RKO (cell line): ENCODE measurements around the gene PTCHD4.
"Not testable (repeated sequence)": the region's sequence is repeated elsewhere in the genome, so short reads cannot be mapped to it uniquely, and the experiment has no call there.

Experiments used
- DNase-seq: peaks from one replicate; pipeline ENCODE4 v3.0.0-alpha.2; 2016; ENCODE audit warnings: low spot score

The PTCHD4 gene

GRCh38 chr6:48111143-48111506 lies at the start of gene PTCHD4:
TSS of gene PTCHD4 (minus strand) at chr6:48111197. CDS start at chr6:48068957, 42,240 bp downstream.
- DNase-seq: no peak

- DNase-seq: no peak
Measured at GRCh38 chr6:48151142-48151541, 40.1 kb upstream of the PTCHD4 start.

DNA sequence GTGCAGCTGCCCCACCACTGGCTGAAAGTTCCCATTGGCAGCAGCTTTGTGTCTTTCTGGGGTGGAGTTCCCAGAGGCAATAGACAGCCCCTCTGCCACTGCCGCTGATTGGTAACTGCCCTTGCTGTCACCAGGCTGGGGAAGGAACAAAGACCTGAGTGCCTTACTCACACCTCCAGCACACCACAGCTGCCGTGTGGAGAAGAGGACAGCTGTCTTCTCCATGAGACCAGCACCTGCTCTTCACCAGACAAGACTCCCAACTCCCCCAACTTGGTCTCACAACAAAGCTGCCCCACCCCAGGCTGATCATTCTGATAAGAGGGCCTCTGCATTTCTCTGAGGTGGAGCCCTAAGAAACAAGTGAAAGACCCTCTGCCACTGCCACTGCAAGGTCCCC lies 39.7 kb upstream of the PTCHD4 start:
- DNase-seq: no peak

- no peak for DNase-seq
Measured at GRCh38 chr6:48147051-48147450, 36.1 kb upstream of the PTCHD4 start.

DNA sequence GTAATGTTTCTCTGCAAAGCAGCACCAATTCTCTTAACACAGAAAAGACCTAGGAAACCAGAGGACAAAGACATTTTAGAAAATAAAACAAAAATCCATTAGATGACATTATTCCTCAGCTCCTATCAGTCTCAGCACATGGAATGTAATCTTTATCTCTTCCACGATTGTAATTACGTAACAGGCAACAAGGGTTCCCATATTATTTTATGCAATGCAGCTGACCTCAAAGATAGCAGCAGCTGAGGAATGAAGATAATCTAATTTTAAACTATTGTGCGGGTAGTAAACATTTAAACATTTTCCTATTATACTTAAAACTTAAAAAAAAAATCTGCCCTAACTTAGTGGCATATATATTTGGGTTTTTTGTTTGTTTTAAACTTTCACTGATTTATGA lies 33.0 kb upstream of the PTCHD4 start:
- DNase-seq: no peak

- DNase-seq: no peak
Measured at GRCh38 chr6:48141975-48142374, 31.0 kb upstream of the PTCHD4 start.

- DNase-seq: no peak
Measured at GRCh38 chr6:48139818-48140614, 29.0 kb upstream of the PTCHD4 start.

DNA sequence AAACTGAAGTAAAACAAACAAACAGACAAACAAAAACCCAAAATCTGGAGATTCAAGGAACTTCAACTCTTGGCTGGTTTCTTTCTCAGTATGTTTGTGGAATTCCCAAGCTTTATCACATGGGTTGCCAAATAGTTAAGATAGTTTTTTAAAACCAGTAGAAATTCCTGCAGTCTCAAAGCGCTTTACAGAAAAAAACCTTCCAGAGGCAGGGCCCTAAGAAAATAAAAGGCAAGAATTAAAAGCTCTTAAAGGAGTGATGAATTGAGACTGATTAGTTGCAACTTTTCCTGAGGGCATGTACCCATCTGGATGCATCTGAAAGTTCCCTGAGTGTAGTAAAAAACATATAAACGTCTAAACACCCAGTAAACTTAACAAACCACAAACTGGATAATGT lies 25.9 kb upstream of the PTCHD4 start:
- DNase-seq: no peak

DNA sequence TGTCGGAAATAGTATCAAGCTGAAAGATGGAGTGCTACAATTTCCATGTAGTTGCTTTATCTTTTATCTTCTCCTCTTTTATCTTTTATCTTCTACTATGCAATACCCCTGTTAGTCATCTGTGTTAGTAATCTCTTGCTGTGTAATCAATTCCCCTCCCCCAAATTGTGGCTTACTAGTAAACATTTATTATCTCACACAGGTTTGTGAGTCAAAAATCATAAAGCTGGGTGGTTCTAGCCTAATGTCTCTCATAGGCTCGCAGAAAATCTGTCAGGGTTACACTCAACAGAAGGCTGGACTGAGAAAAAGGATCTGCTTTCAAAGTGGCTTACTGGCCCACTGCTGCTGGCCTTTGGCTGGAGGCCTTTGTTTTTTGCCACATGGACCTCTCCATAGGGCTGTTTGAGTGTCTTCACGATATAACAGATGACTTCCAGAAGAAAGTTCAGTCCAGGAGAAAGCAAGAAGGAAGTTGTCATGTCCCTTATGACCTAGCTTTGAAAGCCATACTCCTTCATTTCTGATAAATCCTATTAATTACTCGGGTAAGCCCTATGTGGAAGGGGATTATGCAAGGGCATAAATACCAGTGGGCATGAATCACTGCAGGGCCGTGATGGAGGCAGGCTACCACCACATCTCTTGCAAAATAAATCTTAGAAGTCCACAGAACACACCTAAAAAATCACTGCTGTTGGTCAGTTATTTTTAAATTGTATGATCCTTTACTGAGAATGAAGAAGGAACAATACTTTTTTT lies 24.5 kb upstream of the PTCHD4 start:
- DNase-seq: no peak

GRCh38 chr6:48134246-48134645 lies 23.2 kb upstream of the PTCHD4 start:
- DNase-seq: no peak

GRCh38 chr6:48123601-48124000 lies 12.6 kb upstream of the PTCHD4 start:
- no peak for DNase-seq

- not testable (repeated sequence) for DNase-seq
Measured at GRCh38 chr6:48121983-48122749, 11.2 kb upstream of the PTCHD4 start.

- DNase-seq: no peak
Measured at GRCh38 chr6:48116699-48117645, 6.0 kb upstream of the PTCHD4 start.

GRCh38 chr6:48113130-48113529 lies 2.1 kb upstream of the PTCHD4 start:
- DNase-seq: no peak

- no peak for DNase-seq
Measured at GRCh38 chr6:48111575-48111974, 578 bp upstream of the PTCHD4 start.

DNA sequence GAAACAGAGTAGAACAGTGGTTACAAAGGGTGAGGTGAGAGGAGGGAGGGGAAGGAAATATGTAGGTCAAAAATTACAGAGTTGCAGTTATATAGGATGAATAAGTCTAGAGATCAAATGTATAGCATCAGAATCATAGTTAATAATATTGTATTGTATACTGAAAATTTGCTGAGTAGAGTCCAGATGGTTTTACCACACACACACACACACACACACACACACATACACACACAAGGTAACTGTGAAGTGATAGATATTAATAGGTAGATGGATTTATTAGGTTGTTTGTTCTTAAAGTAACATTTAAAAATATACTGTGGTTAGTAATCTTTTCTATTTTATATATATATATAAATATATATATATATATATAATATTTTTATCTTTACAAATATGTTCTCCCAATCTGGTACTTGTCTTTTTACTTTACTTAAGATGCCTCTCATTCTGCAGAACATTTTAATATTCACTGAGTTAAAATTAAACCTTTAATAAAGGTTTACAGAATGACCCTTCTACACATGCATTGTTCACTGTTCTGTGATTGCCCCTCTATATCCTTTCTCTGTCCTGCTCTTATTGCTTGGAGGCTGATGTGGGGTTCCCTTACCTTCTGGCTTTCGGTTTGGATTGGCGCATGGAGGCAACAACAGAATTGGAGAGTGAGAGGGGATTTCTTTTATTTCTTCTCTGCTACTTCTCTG lies 408 bp downstream of the PTCHD4 start:
- DNase-seq: no peak

DNA sequence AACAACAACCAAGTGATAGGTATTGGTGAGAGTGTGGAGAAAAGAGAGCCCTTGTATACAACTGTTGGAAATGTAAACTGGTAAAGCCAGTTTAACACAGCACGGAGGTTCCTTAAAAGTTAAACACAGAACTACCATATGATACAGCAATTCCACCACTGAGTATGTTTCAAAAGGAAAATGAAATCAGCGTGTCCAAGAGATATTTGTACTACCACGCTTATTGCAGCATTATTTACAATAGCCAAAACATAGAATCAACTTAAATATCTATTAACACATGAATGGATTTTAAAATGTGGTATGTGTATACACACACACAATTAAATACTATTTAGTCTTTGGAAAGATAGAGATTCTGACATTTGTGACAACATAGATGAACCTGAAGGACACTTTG lies 1.1 kb downstream of the PTCHD4 start:
- DNase-seq: no peak

DNA sequence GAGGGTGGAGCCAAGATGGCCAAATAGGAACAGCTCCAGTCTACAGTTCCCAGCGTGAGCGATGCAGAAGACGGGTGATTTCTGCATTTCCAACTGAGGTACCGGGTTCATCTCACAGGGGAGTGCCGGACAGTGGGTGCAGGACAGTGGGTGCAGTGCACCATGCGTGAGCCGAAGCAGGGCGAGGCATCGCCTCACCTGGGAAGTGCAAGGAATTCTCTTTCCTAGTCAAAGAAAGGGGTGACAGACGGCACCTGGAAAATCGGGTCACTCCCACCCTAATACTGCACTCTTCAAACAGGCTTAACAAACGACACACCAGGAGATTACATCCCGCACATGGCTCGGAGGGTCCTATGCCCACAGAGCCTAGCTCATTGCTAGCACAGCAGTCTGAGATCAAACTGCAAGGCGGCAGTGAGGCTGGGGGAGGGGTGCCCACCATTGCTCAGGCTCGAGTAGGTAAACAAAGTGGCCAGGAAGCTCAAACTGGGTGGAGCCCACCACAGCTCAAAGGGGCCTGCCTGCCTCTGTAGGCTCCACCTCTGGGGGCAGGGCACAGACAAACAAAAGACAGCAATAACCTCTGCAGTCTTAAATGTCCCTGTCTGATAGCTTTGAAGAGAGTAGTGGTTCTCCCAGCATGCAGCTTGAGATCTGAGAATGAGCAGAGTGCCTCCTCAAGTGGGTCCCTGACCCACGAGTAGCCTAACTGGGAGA lies 8.4 kb downstream of the PTCHD4 start:
- not testable (repeated sequence) for DNase-seq

DNA sequence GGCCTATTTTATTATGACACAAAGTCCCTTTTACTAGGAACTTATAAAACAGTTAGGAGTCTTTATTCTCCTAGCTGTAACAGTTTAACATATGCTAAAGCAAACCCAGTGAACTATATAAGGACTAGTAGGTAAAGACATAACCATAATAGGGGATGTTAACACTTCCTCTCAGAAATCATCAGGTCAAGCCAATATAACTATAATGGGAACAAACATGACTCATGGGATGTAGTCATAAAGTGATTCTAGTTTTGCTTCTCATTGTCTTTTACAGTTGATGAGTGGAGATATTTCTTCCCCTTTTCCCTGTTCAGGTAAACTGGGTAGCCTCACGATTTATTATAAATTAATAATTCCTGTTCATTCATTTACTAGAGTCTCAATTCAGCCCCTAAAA lies 9.7 kb downstream of the PTCHD4 start:
- peak; percentile 15 for DNase-seq

GRCh38 chr6:48100588-48100895 lies 10.5 kb downstream of the PTCHD4 start:
- DNase-seq: no peak
